Measurements from ENCODE around the gene GOLGA6A.
"Not testable (repeated sequence)": the region's sequence is repeated elsewhere in the genome, so short reads cannot be mapped to it uniquely, and the experiment has no call there.

Gene GOLGA6A, protein sequence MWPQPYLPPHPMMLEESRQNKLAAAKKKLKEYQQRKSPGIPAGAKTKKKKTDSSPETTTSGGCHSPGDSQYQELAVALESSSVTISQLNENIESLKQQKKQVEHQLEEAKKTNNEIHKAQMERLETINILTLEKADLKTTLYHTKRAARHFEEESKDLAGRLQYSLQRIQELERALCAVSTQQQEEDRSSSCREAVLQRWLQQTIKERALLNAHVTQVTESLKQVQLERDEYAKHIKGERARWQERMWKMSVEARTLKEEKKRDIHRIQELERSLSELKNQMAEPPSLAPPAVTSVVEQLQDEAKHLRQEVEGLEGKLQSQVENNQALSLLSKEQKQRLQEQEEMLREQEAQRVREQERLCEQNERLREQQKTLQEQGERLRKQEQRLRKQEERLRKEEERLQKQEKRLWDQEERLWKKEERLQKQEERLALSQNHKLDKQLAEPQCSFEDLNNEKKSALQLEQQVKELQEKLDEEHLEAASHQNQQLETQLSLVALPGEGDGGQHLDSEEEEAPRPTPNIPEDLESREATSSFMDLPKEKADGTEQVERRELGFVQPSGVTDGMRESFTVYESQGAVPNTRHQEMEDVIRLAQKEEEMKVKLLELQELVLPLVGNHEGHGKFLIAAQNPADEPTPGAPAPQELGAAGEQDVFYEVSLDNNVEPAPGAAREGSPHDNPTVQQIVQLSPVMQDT

DNA sequence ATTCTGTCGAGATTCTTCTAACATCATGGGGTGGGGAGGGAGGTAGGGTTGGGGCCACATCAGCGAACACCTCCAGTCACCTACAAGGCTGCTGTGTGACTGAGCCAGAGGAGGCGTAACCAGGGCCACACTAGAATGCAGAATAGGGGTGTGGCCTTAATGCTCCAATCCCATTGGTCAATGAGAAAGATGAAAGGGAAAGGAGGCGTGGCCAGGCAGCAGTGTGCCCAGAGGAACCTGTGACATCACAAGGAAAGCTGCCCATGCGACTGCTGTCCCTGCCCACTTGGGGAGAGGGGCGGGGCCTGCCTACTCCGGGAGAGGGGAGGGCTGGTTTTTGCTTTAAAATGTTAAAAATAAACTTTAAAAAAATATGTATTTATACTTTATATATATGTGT, at the start of gene GOLGA6A:
Gene GOLGA6A (minus strand): TSS at position 101 of the 400 bp plus-strand sequence. CDS start 41 bp downstream, at position 60.
- H3K27ac ChIP-seq = not testable (repeated sequence)

DNA sequence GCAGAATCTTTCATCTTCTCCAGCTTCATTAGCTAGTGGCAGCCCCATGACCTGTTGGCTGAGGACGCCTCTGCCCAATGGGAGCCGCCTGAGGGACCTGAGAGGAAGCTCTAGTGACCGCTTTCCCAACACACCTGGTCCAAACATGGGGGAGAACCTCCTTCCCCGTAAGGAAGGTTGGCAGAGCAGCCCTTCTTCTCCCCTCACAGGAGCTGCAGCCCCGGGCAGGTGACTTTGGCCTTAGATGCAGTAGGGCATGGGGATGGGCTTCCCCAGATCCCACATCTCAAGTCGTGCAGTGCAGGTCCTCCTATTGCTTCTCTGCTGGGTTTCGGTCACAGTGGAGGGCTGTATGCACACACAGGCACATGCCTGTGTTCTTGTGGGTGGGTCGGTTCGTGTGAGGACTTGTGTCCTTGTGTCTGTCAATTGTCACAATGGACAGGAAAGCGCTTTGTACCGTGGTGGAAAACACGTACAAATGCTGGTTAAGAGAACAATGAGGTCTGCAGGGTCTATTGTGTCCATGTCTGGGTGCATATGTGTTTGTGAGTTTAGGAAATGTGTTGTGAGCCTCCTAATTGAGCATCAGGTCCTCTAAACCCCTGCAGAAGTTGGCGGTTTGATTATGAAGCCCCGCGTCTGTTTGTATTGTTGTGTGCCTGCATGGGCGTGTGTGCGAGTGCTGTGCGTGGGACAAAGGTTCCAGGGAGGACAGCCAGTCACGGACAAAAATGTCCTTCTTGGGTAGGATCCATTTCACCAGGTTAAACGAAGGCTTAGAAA, 49.5 kb upstream of the GOLGA6A start:
- TF ChIP-seq ZFX (IDR thresholded peaks at IDR 0.05; ENCODE audit: borderline replicate concordance) = no peak
- TF ChIP-seq, protein P1, sequence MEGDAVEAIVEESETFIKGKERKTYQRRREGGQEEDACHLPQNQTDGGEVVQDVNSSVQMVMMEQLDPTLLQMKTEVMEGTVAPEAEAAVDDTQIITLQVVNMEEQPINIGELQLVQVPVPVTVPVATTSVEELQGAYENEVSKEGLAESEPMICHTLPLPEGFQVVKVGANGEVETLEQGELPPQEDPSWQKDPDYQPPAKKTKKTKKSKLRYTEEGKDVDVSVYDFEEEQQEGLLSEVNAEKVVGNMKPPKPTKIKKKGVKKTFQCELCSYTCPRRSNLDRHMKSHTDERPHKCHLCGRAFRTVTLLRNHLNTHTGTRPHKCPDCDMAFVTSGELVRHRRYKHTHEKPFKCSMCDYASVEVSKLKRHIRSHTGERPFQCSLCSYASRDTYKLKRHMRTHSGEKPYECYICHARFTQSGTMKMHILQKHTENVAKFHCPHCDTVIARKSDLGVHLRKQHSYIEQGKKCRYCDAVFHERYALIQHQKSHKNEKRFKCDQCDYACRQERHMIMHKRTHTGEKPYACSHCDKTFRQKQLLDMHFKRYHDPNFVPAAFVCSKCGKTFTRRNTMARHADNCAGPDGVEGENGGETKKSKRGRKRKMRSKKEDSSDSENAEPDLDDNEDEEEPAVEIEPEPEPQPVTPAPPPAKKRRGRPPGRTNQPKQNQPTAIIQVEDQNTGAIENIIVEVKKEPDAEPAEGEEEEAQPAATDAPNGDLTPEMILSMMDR (IDR thresholded peaks at IDR 0.05) = no peak

DNA sequence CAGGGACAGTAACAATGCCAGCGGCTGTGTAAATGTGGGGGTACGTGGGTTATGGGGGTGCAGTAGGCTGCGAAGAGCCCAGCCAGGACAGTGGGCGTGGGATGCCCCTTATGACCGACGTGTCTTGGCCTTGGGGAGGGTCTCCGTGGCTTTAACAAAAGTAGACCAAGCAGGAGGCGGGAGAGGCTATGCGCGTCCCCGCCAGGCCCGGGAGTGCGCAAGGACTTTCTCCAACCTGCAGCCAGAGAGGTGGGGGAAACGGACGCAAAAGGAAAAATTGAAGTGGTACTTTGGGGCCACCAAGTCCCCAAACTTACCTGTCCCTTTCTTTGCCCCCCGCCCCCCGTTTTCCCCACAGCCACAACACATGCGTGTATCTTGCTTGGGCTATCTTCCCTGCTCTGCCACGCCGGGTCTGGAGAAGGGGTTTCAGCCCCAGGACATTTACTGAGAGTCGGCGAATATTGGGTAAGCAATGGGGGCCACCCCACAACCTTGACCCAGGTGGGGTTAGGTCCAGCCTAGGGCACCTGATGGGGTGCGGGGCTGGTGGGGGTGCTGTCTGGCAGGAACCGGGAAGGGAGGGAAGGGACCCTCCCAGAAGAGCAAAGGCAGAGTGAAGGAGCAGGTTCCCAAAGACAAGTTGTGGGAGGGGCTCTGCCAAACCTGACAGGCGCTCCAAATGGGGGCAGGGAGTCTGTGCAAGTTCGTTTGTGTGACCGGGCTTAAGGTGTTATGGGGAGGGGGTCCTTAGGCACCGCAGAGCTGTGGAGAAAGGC, 48.7 kb upstream of the GOLGA6A start:
- no peak overlapping the region for H3K27ac ChIP-seq
- no peak for TF ChIP-seq ZFX (IDR thresholded peaks at IDR 0.05; ENCODE audit: borderline replicate concordance)
- TF ChIP-seq, protein P1 (IDR thresholded peaks at IDR 0.05) = no peak

More for the DNA sequence above, 49.5 kb upstream of the GOLGA6A start:
- no peak overlapping the region for H3K27ac ChIP-seq

DNA sequence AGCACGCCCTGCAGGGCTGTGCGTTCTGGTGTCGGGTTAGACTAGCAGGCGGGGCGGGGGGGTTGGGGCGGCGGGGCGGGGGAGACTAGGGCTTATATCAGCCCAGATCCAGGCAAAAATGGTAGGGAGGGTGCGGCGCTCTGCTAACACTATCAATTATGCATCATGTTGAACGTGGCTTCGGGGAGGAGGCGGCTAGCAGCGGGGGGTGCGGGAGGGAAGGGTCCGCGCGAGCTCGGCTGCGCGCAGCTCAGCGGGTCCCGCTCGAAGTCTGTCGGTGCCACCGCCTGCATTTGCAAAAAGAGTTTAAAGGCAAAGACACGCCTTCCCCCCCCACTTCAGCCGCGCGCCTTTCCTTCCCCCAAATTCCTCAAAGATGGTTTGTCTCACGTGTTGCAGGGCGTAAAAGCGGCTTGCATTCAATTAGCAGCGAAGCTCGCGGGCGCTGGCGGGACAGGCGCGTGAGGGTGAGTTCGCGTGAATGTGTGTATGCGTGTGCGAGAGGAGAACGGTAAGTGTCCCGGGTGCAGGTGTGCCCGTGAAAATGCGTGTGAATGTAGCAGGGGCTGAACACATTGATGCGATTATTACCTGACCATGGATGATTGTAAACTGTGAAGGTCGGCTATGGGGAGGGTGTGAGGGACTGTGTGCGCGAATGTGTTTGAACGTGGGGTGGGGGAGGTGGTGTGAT, 48.0 kb upstream of the GOLGA6A start, which contains the start of gene ISLR2:
Gene ISLR2 (plus strand): TSS at position 432 of the 694 bp plus-strand sequence. CDS start 2,169 bp downstream, outside the sequence.
- no peak for TF ChIP-seq ZFX (IDR thresholded peaks at IDR 0.05; ENCODE audit: borderline replicate concordance)
- TF ChIP-seq, protein P1 (IDR thresholded peaks at IDR 0.05) = no peak
- H3K27ac ChIP-seq = no peak within 1 kb of the TSS

DNA sequence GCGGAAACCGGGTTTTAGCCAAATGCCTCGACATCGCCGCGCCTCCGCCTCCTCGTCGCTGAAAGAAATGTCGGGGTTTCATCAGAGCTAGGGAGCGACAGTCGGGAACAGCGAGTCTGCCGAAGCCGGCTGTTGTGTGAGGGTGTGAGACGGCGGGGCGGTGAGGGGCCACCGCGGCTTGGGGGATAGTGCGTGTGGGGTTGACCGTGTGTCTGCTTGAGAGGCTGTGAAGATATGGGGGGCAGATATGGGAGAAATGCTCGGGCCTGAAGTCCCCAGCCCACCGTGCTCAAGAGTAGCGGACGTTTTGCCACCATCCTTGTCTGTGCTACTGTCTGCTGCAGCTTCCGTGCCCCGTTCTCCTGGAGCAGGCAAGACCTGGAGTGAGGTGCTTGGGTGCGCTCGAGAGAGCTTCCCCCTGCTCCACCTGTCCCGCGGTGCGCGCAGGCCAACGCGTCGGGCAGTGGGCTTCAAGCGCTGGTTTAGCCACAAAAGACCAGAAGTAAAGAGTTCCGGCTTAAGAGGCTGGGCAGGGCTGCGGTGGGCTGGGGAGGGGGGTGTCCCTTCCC, 47.3 kb upstream of the GOLGA6A start:
- H3K27ac ChIP-seq = no peak overlapping the region

DNA sequence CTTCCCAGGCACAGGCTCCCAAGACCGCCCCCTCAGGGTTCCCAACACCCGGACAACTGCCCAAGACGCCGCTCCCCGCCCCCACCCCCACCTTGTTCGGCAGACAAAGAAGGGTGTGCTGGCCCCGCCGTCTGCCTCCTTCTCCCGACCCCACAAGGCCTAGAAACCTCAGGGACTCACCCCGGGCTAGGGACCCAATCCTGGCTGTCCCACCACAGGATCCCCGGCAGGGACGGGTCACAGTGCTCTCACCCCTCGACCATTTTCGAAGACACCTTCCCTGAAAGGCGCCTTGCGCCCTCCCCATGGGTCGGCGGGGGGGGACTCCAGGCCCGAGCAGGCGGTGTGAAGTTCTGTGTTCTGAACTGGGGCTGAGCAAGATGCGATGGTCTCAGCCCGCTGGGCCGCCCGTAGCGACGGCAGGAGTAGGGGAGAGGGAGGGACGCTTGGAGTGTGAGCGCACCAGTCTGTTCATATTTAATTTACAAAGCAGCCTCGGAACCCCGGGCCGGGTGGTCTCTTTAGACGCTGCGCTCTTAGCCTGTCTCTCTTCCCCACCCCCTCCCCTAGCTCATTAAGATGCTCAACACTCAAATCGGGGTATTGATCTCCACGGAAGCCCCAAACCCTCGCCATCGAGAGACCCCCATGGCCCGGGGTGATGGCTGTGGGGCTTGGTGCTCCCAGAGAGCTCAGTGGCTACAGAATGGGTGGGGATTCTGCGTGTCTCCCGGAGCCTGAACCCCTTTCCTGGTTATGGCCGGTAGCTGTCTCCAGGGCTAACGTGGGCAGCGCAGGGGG, 46.6 kb upstream of the GOLGA6A start:
- H3K27ac ChIP-seq = no peak overlapping the region
- no peak for TF ChIP-seq ZFX (IDR thresholded peaks at IDR 0.05; ENCODE audit: borderline replicate concordance)
- TF ChIP-seq, protein P1 (IDR thresholded peaks at IDR 0.05) = no peak

More for the DNA sequence above, 47.3 kb upstream of the GOLGA6A start:
- no peak for TF ChIP-seq ZFX (IDR thresholded peaks at IDR 0.05; ENCODE audit: borderline replicate concordance)
- TF ChIP-seq, protein P1 (IDR thresholded peaks at IDR 0.05) = no peak
